ENCODE data around the gene GTSF1L. TPM values are rescaled to one million over a fixed set of nuclear protein-coding genes. Genes with fewer than 3 reads are reported as not detected.

Gene GTSF1L
- total RNA-seq (2011; cell fraction: chromatin; rRNA removed; ENCODE audit: low replicate concordance), result not detected in 2 replicates
- total RNA-seq (2011; cell fraction: nucleolus; rRNA removed), result not detected in 2 replicates
- total RNA-seq (2011; cell fraction: nucleoplasm; rRNA removed), result not detected in 2 replicates
- total RNA-seq (2014; rRNA removed), result not detected in 2 replicates
- total RNA-seq (2014; rRNA removed; fragmentation: Illumina TruSeq; extraction: Trizol), result not detected in 2 replicates
- not detected in 2 replicates for total RNA-seq (2015; rRNA removed; fragmentation: Illumina TruSeq; extraction: Trizol)
- not detected in 2 replicates for total RNA-seq (2021)
- polyA plus RNA-seq (2011; rRNA removed), result not detected in 2 replicates
- polyA plus RNA-seq (2011; cell fraction: cytosol; rRNA removed), result not detected in 2 replicates
- not detected in 2 replicates for polyA plus RNA-seq (2011; cell fraction: nucleus; rRNA removed)
- polyA plus RNA-seq (2012), result not detected in 2 replicates
- polyA plus RNA-seq (2014; fragmentation: Illumina TruSeq; extraction: Trizol), result not detected in 2 replicates
- polyA plus RNA-seq (2014; fragmentation: Nextera tagmentation; extraction: Ambion mirVana), result not detected
- polyA plus RNA-seq (2014; rRNA removed), result not detected in 2 replicates
- not detected in 2 replicates for polyA minus RNA-seq (2011; rRNA and poly(A)+ RNA removed)
- polyA minus RNA-seq (2011; cell fraction: cytosol; rRNA and poly(A)+ RNA removed), result not detected in 2 replicates
- polyA minus RNA-seq (2011; cell fraction: nucleus; rRNA and poly(A)+ RNA removed), result not detected in 2 replicates
- not detected for Bru-seq, nascent RNA
- BruChase-seq, experiment 1, labeled RNA remaining after a 2-hour chase, result not detected
- BruChase-seq, experiment 2, labeled RNA remaining after a 6-hour chase, result not detected
- long read RNA-seq, experiment 1, result 0 reads
- long read RNA-seq, experiment 2, result 0 reads
- long read RNA-seq, experiment 3, result 0 reads

DNA sequence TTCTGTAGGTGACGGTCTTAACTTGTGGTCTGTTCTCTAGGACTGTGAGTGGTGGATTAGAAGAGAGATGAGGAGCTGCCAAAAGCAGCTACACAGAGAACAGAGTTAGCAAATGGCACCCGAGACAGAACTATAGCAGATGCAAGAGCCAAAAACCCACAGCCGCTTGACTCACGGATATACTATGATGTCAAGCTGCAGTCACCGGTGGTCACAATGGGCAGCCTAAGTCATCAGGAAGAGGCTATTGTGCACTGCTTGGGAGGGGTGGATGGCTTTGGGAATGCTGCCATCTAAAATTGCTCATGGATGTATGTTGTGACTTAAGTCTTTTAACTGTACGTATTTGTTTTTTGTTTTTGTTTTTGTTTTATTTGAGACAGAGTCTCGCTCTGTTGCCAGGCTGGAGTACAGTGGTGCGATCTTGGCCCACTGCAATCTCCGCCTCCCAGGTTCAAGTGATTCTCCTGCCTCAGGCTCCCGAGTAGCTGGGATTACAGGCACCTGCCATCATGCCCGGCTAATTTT, at the start of gene GTSF1L:
Gene GTSF1L (minus strand): TSS at position 192 of the 528 bp plus-strand sequence. CDS start 308 bp downstream, outside the sequence.
- H2AFZ ChIP-seq (ENCODE audit: low read depth, low read length), result peak within 1 kb of the TSS; percentile 7; the same call in 1 of the 2 replicates

More for the DNA sequence above, at the start of gene GTSF1L:
- no peak within 1 kb of the TSS for H3K27ac ChIP-seq (ENCODE audit: extremely low read depth, low read depth, low read length)
- intact Hi-C loops (cut with micrococcal nuclease), result loop anchor here (10.0 kb wide), 1 partner anchor 272 kb away; the partner anchor contains the start of gene SRSF6
- peaks cover 0 to under 1% of the 10 kb centered on the region in 2 experiments; a peak in 2 of 5 replicates for H3K4me1 ChIP-seq (replicated peaks in 1 of 2; ENCODE audit: control insufficient read depth in 2 of 2, insufficient read depth in 2 of 2, low read length in 2 of 2)
- ATAC-seq (no peak), DNase-seq (ENCODE audit: extremely low read depth in 1 of 4, low spot score in 3 of 4) (no peak), FAIRE-seq (no peak)
- TF ChIP-seq, protein P1, sequence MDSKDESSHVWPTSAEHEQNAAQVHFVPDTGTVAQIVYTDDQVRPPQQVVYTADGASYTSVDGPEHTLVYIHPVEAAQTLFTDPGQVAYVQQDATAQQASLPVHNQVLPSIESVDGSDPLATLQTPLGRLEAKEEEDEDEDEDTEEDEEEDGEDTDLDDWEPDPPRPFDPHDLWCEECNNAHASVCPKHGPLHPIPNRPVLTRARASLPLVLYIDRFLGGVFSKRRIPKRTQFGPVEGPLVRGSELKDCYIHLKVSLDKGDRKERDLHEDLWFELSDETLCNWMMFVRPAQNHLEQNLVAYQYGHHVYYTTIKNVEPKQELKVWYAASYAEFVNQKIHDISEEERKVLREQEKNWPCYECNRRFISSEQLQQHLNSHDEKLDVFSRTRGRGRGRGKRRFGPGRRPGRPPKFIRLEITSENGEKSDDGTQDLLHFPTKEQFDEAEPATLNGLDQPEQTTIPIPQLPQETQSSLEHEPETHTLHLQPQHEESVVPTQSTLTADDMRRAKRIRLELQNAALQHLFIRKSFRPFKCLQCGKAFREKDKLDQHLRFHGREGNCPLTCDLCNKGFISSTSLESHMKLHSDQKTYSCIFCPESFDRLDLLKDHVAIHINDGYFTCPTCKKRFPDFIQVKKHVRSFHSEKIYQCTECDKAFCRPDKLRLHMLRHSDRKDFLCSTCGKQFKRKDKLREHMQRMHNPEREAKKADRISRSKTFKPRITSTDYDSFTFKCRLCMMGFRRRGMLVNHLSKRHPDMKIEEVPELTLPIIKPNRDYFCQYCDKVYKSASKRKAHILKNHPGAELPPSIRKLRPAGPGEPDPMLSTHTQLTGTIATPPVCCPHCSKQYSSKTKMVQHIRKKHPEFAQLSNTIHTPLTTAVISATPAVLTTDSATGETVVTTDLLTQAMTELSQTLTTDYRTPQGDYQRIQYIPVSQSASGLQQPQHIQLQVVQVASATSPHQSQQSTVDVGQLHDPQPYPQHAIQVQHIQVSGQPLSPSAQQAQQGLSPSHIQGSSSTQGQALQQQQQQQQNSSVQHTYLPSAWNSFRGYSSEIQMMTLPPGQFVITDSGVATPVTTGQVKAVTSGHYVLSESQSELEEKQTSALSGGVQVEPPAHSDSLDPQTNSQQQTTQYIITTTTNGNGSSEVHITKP (IDR thresholded peaks at IDR 0.05; ENCODE audit: partially characterized antibody), result peak; percentile 96
- TF ChIP-seq MEIS2 (IDR thresholded peaks at IDR 0.05; ENCODE audit: partially characterized antibody), result no peak
- H3K9me1 ChIP-seq (ENCODE audit: control insufficient read depth, insufficient read depth, low read length), result no peaks in the 10 kb centered on the region
- ChIA-PET POLR2A (interaction anchor here (0.6 to 1.5 kb wide), 2 partner anchors 188 to 668 kb away, joined by 4 read pairs; no protein-coding TSS in a partner anchor), CTCF (ENCODE audit: low intra/inter-chr PET ratio) (no interaction called here)
- H3K9me3 ChIP-seq (replicated peaks; ENCODE audit: control insufficient read depth, insufficient read depth, low read depth, low read length), result no peaks in the 10 kb centered on the region
- in situ Hi-C loops (cut with MboI), result no loop called here
- no peak within 1 kb of the TSS for H3K4me2 ChIP-seq (ENCODE audit: insufficient read depth, low read length)
- H3K36me3 ChIP-seq (ENCODE audit: control insufficient read depth, insufficient read depth, low read length), result no peaks in the 10 kb centered on the region
- H3K9ac ChIP-seq (ENCODE audit: insufficient read depth in 1 of 2, low read depth in 2 of 2, low read length in 2 of 2), result no peak within 1 kb of the TSS
- BruUV-seq (replicated peaks), result no TSS peak
- peaks cover 4% of the 10 kb centered on the region; the same call in 1 of the 2 replicates for H4K20me1 ChIP-seq (replicated peaks; ENCODE audit: control insufficient read depth, insufficient read depth, low read length)
- no peaks in the 10 kb centered on the region for H3K79me2 ChIP-seq (ENCODE audit: control insufficient read depth, insufficient read depth, low read length)
- 33% methylated on average over 11 of the region's 11 CpGs for WGBS (ENCODE audit: insufficient coverage, low coverage, missing lambda C conversion rate)
- no peak within 1 kb of the TSS for H3K4me3 ChIP-seq
- H3K27me3 ChIP-seq (ENCODE audit: control insufficient read depth in 2 of 2, insufficient read depth in 2 of 2, low read length in 2 of 2), result peaks cover 19 to 32% of the 10 kb centered on the region in 2 experiments; a peak in 4 of 5 replicates
